HEK293T (cell line): Measurements from ENCODE around the gene PRPF8.
A peak's percentile ranks its signal among the peaks of the same experiment; 100 is the strongest.

ENCODE experiments used
- CTCF ChIA-PET: fragments of 350-600 bp; formaldehyde crosslinking; extraction: SDS; loops from one replicate; lab custom pipeline; 2021; ENCODE audit warnings: antibody characterized with exemption, inconsistent platforms; lab: Yijun Ruan, JAX
- POLR2A ChIA-PET: fragments of 350-600 bp; formaldehyde crosslinking; extraction: SDS; loops from one replicate; lab custom pipeline; 2020; ENCODE audit warnings: antibody characterized with exemption, inconsistent platforms; lab: Yijun Ruan, JAX
- DNase-seq: peaks from one replicate; pipeline ENCODE4 v3.0.0; 2012; ENCODE audit warnings: mixed read lengths; ENCODE audit errors: extremely low spot score
- ARNT ChIP-seq: fragments of 450-650 bp; IDR thresholded peaks from 2 replicates; pipeline ENCODE4 v1.6.1; 2017; ENCODE audit warnings: mild to moderate bottlenecking
- BHLHE40 ChIP-seq: fragments of 450-650 bp; IDR thresholded peaks from 2 replicates; pipeline ENCODE4 v1.6.1; 2016; ENCODE audit warnings: mild to moderate bottlenecking, moderate library complexity, borderline replicate concordance
- CTBP1 ChIP-seq: fragments of 450-650 bp; IDR thresholded peaks from 2 replicates; pipeline ENCODE4 v1.6.1; 2016; ENCODE audit warnings: borderline replicate concordance
- ELF4 ChIP-seq: fragments of 450-650 bp; IDR thresholded peaks from 2 replicates; pipeline ENCODE4 v1.6.1; 2017; ENCODE audit warnings: antibody characterized with exemption
- FOXA1 ChIP-seq: fragments of 450-650 bp; IDR thresholded peaks from 2 replicates; pipeline ENCODE4 v1.6.1; 2016; ENCODE audit warnings: mild to moderate bottlenecking
- FOXK2 ChIP-seq: fragments of 450-650 bp; IDR thresholded peaks from 2 replicates; pipeline ENCODE4 v1.6.1; 2016; ENCODE audit warnings: mild to moderate bottlenecking
- FOXM1 ChIP-seq: fragments of 450-650 bp; IDR thresholded peaks from 2 replicates; pipeline ENCODE4 v1.6.1; 2017; ENCODE audit warnings: mild to moderate bottlenecking, borderline replicate concordance
- HDGF ChIP-seq: fragments of 450-650 bp; IDR thresholded peaks from 2 replicates; pipeline ENCODE4 v1.6.1; 2017; ENCODE audit warnings: antibody characterized with exemption, borderline replicate concordance
- L3MBTL2 ChIP-seq: fragments of 450-650 bp; conservative IDR thresholded peaks from 2 replicates; pipeline ENCODE4 v1.6.1; 2016; ENCODE audit warnings: mild to moderate bottlenecking
- LEF1 ChIP-seq: fragments of 450-650 bp; IDR thresholded peaks from 2 replicates; pipeline ENCODE4 v1.6.1; 2017; ENCODE audit warnings: mild to moderate bottlenecking, borderline replicate concordance
- NFRKB ChIP-seq: fragments of 450-650 bp; IDR thresholded peaks from 2 replicates; pipeline ENCODE4 v1.6.1; 2016; ENCODE audit warnings: mild to moderate bottlenecking, moderate library complexity
- PKNOX1 ChIP-seq: fragments of 450-650 bp; IDR thresholded peaks from 2 replicates; pipeline ENCODE4 v1.6.1; 2016
- SP1 ChIP-seq: fragments of 450-650 bp; IDR thresholded peaks from 2 replicates; pipeline ENCODE4 v1.6.1; 2017
- SUZ12 ChIP-seq: fragments of 450-650 bp; IDR thresholded peaks from 2 replicates; pipeline ENCODE4 v1.6.1; 2016; ENCODE audit warnings: mild to moderate bottlenecking
- TARDBP ChIP-seq: fragments of 450-650 bp; IDR thresholded peaks from 2 replicates; pipeline ENCODE4 v1.6.1; 2016
- ZNF384 ChIP-seq: fragments of 450-650 bp; IDR thresholded peaks from 2 replicates; pipeline ENCODE4 v1.6.1; 2016

The PRPF8 gene

GRCh38 chr17:1628856-1629503 is 55.7 kb downstream of the PRPF8 start:
- ChIA-PET CTCF (interaction anchor here (0.7 to 3.4 kb wide), 4 partner anchors 10 to 205 kb away, joined by 3 to 43 read pairs (median 6); no protein-coding TSS in a partner anchor), POLR2A (interaction anchor here (0.7 to 3.1 kb wide), 6 partner anchors 10 to 113 kb away, joined by 3 to 18 read pairs (median 6); partner anchors contain the start of gene INPP5K)
- TF ChIP-seq SP1 (no peak), FOXM1 (peak; percentile 75; the same call in 1 of the 2 replicates)
- DNase-seq: peak; percentile 95

- ChIA-PET POLR2A (interaction anchor here (0.7 to 3.1 kb wide), 6 partner anchors 10 to 112 kb away, joined by 3 to 18 read pairs (median 5); partner anchors contain the start of gene INPP5K), CTCF (interaction anchor here (1.2 to 3.4 kb wide), 3 partner anchors 10 to 54 kb away, joined by 4 to 43 read pairs (median 8); no protein-coding TSS in a partner anchor)
- TF ChIP-seq L3MBTL2 (peak; percentile 91), LEF1 (no peak), PKNOX1 (peak; percentile 43; the same call in 1 of the 2 replicates)
- peak; percentile 89 for DNase-seq
These were observed 56.4 kb downstream of the PRPF8 start, which contains the start of gene SLC43A2 for GRCh38 chr17:1627982-1628855. Gene SLC43A2 (minus strand): TSS chr17:1628834. CDS start chr17:1627874, 960 bp downstream.

- ChIA-PET POLR2A (interaction anchor here (0.5 to 3.1 kb wide), 6 partner anchors 9 to 111 kb away, joined by 3 to 18 read pairs (median 4); partner anchors contain the start of gene INPP5K), CTCF (interaction anchor here (1.2 to 3.4 kb wide), 3 partner anchors 9 to 53 kb away, joined by 4 to 43 read pairs (median 8); no protein-coding TSS in a partner anchor)
- no peak for TF ChIP-seq TARDBP
- TF ChIP-seq SP1: no peak
- TF ChIP-seq CTBP1: no peak
- TF ChIP-seq NFRKB: no peak
- TF ChIP-seq PKNOX1: no peak
- no peak for TF ChIP-seq HDGF
- no peak for TF ChIP-seq ZNF384
- no peak for TF ChIP-seq FOXM1
- TF ChIP-seq ELF4: no peak
- no peak for TF ChIP-seq FOXA1
- TF ChIP-seq FOXK2: no peak
- no peak for TF ChIP-seq BHLHE40
- no peak for TF ChIP-seq L3MBTL2
- no peak for TF ChIP-seq LEF1
- TF ChIP-seq SUZ12: no peak
- TF ChIP-seq ARNT: no peak
- no peak for DNase-seq
These were observed 57.3 kb downstream of the PRPF8 start for GRCh38 chr17:1627182-1627981.

GRCh38 chr17:1626333-1626732 is 58.3 kb downstream of the PRPF8 start:
- POLR2A ChIA-PET: interaction anchor here (1.2 kb wide), 1 partner anchor 110 kb away, joined by 3 read pairs; the partner anchor contains the start of gene INPP5K
- TF ChIP-seq SP1 (no peak), ARNT (no peak), ELF4 (no peak), SUZ12 (no peak), FOXA1 (no peak), NFRKB (no peak)
- CTCF ChIA-PET: interaction anchor here (2.3 kb wide), 1 partner anchor 52 kb away, joined by 8 read pairs; no protein-coding TSS in a partner anchor
- DNase-seq: no peak

- ChIA-PET CTCF (interaction anchor here (2.3 kb wide), 1 partner anchor 52 kb away, joined by 8 read pairs; no protein-coding TSS in a partner anchor), POLR2A (no interaction called here)
- no peak for DNase-seq
- TF ChIP-seq SP1: no peak
- no peak for TF ChIP-seq FOXA1
- TF ChIP-seq ZNF384: no peak
- TF ChIP-seq ELF4: no peak
These were observed 59.1 kb downstream of the PRPF8 start for GRCh38 chr17:1625581-1625980.

GRCh38 chr17:1625053-1625452 is 59.6 kb downstream of the PRPF8 start:
- ChIA-PET CTCF (interaction anchor here (0.6 to 2.3 kb wide), 2 partner anchors 51 to 260 kb away, joined by 4 to 8 read pairs; no protein-coding TSS in a partner anchor), POLR2A (no interaction called here)
- TF ChIP-seq SP1: no peak
- TF ChIP-seq SUZ12: no peak
- no peak for TF ChIP-seq LEF1
- no peak for DNase-seq
